ENCODE results near the gene ANKRD11.
"Not testable (repeated sequence)": the region's sequence is repeated elsewhere in the genome, so short reads cannot be mapped to it uniquely, and the experiment has no call there.

Gene ANKRD11

DNA sequence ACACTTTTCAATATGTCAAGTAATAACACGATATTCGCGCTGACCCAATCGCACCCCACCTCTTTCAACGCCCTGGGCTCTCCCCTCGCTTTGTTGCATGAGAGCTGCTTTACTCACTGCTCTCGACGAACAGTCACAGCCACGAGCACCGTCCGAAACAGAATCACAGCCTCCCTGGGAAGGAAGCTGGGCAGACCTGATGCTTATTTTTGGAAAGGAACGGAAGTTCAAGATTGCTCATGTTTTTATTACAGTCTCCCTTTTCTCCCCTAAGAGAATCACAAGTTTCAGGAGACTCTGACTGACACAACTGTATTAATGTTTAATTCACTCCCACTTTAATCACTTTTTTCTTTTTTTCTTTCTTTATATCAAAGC lies 67.8 kb downstream of the ANKRD11 start:
- peak overlapping the region; percentile 41 for H3K9ac ChIP-seq (ENCODE audit: low read depth, low read length)
- H3K9me3 ChIP-seq (replicated peaks; ENCODE audit: low read length) = no peaks in the 10 kb centered on the region
- H3K4me1 ChIP-seq (ENCODE audit: control insufficient read depth, insufficient read depth, low read length) = peaks cover 50% of the 10 kb centered on the region
- peak overlapping the region; percentile 71 for H3K4me2 ChIP-seq (ENCODE audit: low read length)
- H3K36me3 ChIP-seq (ENCODE audit: insufficient read depth, low read length) = peaks cover 7% of the 10 kb centered on the region
- H3K4me3 ChIP-seq (ENCODE audit: low read length) = peak overlapping the region; percentile 38
- H3K27me3 ChIP-seq (ENCODE audit: control insufficient read depth, insufficient read depth, low read length) = no peaks in the 10 kb centered on the region

DNA sequence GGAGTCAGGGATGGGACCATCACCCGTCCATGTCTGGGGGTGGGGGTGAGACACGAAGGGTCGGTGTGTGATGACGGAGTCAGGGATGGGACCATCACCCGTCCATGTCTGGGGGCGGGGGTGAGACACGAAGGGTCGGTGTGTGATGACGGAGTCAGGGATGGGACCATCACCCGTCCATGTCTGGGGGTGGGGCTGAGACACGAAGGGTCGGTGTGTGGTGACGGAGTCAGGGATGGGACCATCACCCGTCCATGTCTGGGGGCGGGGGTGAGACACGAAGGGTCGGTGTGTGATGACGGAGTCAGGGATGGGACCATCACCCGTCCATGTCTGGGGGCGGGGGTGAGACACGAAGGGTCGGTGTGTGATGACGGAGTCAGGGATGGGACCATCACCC lies 69.1 kb downstream of the ANKRD11 start:
- H3K27me3 ChIP-seq (ENCODE audit: control insufficient read depth, insufficient read depth, low read length); H3K9ac ChIP-seq (ENCODE audit: low read depth, low read length); H3K4me2 ChIP-seq (ENCODE audit: low read length); H3K4me3 ChIP-seq (ENCODE audit: low read length); H3K9me3 ChIP-seq (replicated peaks; ENCODE audit: low read length): not testable (repeated sequence)
- peaks cover 13% of the 10 kb centered on the region for H3K36me3 ChIP-seq (ENCODE audit: insufficient read depth, low read length)
- peaks cover 52% of the 10 kb centered on the region for H3K4me1 ChIP-seq (ENCODE audit: control insufficient read depth, insufficient read depth, low read length)

DNA sequence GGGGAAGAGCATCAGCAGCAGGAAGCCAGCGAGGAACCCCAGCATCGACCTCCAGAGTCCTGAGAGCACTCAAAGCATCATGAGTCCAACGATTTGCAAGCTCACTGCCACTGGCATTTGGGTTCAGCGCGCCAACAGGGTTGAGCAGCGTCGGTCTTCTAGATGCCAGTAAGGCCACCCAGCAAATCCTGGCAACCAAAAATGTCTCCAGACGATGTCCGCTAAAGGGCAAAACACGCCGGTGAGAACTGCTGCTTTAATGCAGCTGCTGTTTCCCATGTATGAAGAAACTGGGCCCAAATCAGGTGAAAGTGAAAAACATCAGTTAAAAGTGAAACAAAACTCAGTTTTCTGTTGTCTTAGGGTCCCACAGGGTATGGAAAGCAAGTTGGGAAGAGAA lies 70.2 kb downstream of the ANKRD11 start:
- no peak overlapping the region for H3K4me3 ChIP-seq (ENCODE audit: low read length)

DNA sequence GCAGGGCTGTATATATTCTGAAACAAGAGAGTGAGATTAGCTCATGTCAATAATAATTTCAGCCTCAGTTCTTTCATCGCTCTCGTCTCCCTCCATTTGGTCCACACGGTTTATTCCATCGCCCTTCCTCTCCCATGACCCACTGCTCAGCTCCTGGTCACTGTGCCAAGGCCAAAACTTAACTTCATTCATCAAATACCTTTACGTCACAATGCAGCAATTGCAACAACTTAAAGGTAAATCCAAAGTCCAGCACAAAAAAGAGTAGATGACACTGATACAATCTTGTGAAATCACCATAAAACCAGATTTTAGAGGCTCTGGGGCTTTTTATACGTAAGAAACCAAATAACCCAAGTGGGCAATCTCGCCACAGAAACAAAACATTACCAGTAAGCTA lies 72.0 kb downstream of the ANKRD11 start:
- Histone ChIP-seq H3K27me3 (ENCODE audit: control insufficient read depth, insufficient read depth, low read length) (no peaks in the 10 kb centered on the region), H3K4me2 (ENCODE audit: low read length) (no peak overlapping the region), H3K4me3 (ENCODE audit: low read length) (no peak overlapping the region), H3K4me1 (ENCODE audit: control insufficient read depth, insufficient read depth, low read length) (peaks cover 49% of the 10 kb centered on the region), H3K9me3 (replicated peaks; ENCODE audit: low read length) (no peaks in the 10 kb centered on the region), H3K9ac (ENCODE audit: low read depth, low read length) (no peak overlapping the region), H3K36me3 (ENCODE audit: insufficient read depth, low read length) (peaks cover 9% of the 10 kb centered on the region)

More for the DNA sequence above, 70.2 kb downstream of the ANKRD11 start:
- Histone ChIP-seq H3K27me3 (ENCODE audit: control insufficient read depth, insufficient read depth, low read length) (no peaks in the 10 kb centered on the region), H3K9me3 (replicated peaks; ENCODE audit: low read length) (no peaks in the 10 kb centered on the region), H3K4me1 (ENCODE audit: control insufficient read depth, insufficient read depth, low read length) (peaks cover 46% of the 10 kb centered on the region), H3K4me2 (ENCODE audit: low read length) (peak overlapping the region; percentile 59), H3K9ac (ENCODE audit: low read depth, low read length) (peak overlapping the region; percentile 25), H3K36me3 (ENCODE audit: insufficient read depth, low read length) (peaks cover 10% of the 10 kb centered on the region)

DNA sequence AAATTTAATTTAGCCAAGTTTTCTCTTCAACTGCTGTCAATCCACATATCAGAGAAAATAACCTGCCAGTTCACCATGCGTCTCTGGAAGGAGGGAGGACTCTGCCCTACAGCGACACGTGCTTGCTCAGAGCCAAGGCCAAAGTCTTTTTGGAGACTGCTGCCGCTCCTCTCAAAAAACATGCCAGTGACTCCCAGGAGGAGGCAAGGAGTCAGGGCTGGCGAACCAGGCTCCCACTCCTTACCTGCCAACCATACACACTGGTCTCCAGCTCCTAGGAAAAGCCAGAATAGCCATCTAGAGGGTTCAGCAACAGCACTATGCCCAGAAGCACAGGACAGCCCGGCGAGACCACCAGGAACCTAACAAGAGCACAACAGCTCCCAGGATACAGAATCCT lies 73.0 kb downstream of the ANKRD11 start:
- Histone ChIP-seq H3K9me3 (replicated peaks; ENCODE audit: low read length) (no peaks in the 10 kb centered on the region), H3K4me1 (ENCODE audit: control insufficient read depth, insufficient read depth, low read length) (peaks cover 49% of the 10 kb centered on the region), H3K9ac (ENCODE audit: low read depth, low read length) (no peak overlapping the region), H3K4me3 (ENCODE audit: low read length) (no peak overlapping the region), H3K4me2 (ENCODE audit: low read length) (no peak overlapping the region), H3K27me3 (ENCODE audit: control insufficient read depth, insufficient read depth, low read length) (no peaks in the 10 kb centered on the region), H3K36me3 (ENCODE audit: insufficient read depth, low read length) (peaks cover 9% of the 10 kb centered on the region)

DNA sequence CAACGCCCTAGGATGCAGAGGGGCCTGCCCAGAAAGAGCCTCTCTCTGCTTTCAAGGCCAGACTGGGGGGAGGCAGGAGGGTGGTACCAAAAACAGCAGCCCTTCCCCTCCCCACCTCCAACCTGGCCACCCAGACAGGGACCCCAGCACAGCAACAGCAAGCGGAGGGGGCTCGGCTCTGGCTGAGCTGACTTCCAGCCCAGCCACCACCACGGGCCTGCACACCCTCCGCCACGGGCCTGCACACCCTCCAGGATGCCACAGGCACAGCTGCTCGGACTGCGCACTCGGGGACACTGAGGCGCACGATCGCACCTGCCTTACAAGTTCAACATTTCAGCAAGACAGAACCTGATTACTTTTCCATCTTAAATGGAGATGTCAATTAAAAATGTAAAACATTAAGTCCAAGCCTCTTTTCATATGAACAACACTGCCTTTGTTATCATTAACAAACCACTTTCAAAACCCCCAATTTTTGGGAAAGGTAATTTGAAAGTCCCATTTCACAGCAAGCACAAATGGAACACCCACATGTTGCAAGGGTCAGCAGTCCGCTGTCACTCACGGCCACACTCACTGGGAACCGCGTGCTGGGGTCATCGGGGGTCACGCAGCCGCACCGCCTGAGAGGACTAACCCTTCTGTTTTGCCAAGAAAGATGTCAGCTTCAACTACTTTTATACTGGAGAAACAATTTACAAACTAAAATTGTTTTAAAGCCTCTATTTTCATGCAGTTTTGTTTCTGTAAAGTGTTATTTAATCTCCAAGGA lies 76.4 kb downstream of the ANKRD11 start:
- H3K4me3 ChIP-seq (ENCODE audit: low read length) = no peak overlapping the region
- H3K9ac ChIP-seq (ENCODE audit: low read depth, low read length) = no peak overlapping the region
- no peaks in the 10 kb centered on the region for H3K9me3 ChIP-seq (replicated peaks; ENCODE audit: low read length)
- no peaks in the 10 kb centered on the region for H3K27me3 ChIP-seq (ENCODE audit: control insufficient read depth, insufficient read depth, low read length)
- H3K4me1 ChIP-seq (ENCODE audit: control insufficient read depth, insufficient read depth, low read length) = peaks cover 63% of the 10 kb centered on the region
- H3K4me2 ChIP-seq (ENCODE audit: low read length) = no peak overlapping the region
- H3K36me3 ChIP-seq (ENCODE audit: insufficient read depth, low read length) = peaks cover 9% of the 10 kb centered on the region

DNA sequence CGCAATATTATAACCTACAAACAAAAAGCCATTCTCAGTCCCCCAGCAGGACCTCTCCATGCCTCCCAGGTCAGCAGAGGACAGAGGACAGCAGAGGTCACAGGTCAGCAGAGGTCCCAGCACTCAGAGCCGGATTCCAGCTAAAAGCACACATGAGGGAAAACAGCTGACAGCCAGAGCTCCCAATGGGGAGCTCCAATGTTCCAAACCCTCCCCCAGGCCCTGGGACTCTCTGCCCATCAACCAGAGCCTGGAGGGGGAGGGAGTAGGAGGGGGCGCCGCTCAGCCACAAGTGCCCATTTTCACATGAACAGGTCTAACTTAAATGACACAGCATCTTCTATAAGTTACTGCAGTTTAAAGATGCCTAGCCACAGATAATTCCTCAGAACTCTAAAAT lies 77.5 kb downstream of the ANKRD11 start:
- H3K27me3 ChIP-seq (ENCODE audit: control insufficient read depth, insufficient read depth, low read length) = no peaks in the 10 kb centered on the region
- H3K4me3 ChIP-seq (ENCODE audit: low read length) = no peak overlapping the region
- H3K9ac ChIP-seq (ENCODE audit: low read depth, low read length) = no peak overlapping the region
- H3K4me2 ChIP-seq (ENCODE audit: low read length) = peak overlapping the region; percentile 27
- H3K4me1 ChIP-seq (ENCODE audit: control insufficient read depth, insufficient read depth, low read length) = peaks cover 75% of the 10 kb centered on the region
- peaks cover 9% of the 10 kb centered on the region for H3K36me3 ChIP-seq (ENCODE audit: insufficient read depth, low read length)
- H3K9me3 ChIP-seq (replicated peaks; ENCODE audit: low read length) = no peaks in the 10 kb centered on the region

DNA sequence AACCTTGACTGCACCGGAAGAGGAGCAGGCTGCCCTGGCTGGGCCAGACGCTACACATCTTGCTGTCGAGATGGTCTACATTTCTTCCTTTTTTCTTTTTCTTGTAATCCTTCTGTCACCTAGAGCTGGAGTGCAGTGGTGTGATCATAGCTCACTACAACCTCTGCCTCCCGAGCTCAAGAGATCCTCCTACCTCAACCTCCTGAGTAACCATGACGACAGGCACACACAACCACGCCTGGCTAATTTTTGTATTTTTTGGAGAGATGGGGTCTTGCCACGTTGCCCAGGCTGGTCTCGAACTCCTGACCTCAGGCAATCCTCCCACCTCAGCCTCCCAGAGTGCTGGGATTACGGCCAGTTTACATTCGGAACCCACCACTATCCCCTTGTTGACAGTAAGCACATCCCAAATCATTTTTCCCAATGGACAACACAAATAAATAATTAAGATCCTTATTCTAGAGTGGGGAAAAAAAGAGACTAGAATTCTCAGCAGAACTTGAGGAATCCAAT lies 79.0 kb downstream of the ANKRD11 start:
- H3K4me1 ChIP-seq (ENCODE audit: control insufficient read depth, insufficient read depth, low read length) = peaks cover 71% of the 10 kb centered on the region
- H3K9ac ChIP-seq (ENCODE audit: low read depth, low read length) = no peak overlapping the region

DNA sequence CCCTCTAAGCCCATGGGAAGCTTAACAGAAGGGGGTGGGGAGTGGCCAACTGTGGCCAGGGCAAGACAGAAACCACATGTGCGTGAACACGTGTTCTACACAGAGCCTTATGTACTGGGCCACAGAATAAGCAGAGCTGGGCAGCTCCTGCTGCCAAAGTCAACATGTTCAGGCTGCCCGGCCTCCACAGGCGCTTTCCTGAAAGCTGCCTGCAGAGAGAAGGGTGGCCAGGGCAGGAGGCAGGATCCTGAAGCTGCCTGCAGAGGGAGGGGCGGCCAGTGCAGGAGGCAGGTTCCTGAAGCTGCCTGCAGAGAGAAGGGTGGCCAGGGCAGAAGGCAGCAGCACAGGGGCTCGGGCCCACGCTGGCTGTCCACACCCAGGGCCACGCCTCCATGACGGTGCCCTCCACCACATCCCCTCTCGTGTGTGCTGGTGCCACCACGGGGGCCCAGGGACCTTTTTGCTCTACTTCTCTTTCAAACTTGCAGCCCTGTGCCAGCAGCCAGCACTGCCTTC lies 79.5 kb downstream of the ANKRD11 start:
- Histone ChIP-seq H3K36me3 (ENCODE audit: insufficient read depth, low read length) (no peaks in the 10 kb centered on the region), H3K9me3 (replicated peaks; ENCODE audit: low read length) (no peaks in the 10 kb centered on the region), H3K4me1 (ENCODE audit: control insufficient read depth, insufficient read depth, low read length) (peaks cover 76% of the 10 kb centered on the region), H3K4me3 (ENCODE audit: low read length) (no peak overlapping the region), H3K4me2 (ENCODE audit: low read length) (peak overlapping the region; percentile 52), H3K27me3 (ENCODE audit: control insufficient read depth, insufficient read depth, low read length) (no peaks in the 10 kb centered on the region), H3K9ac (ENCODE audit: low read depth, low read length) (no peak overlapping the region)

More for the DNA sequence above, 79.0 kb downstream of the ANKRD11 start:
- Histone ChIP-seq H3K4me2 (ENCODE audit: low read length) (peak overlapping the region; percentile 52), H3K9me3 (replicated peaks; ENCODE audit: low read length) (no peaks in the 10 kb centered on the region), H3K27me3 (ENCODE audit: control insufficient read depth, insufficient read depth, low read length) (no peaks in the 10 kb centered on the region), H3K36me3 (ENCODE audit: insufficient read depth, low read length) (no peaks in the 10 kb centered on the region), H3K4me3 (ENCODE audit: low read length) (no peak overlapping the region)

DNA sequence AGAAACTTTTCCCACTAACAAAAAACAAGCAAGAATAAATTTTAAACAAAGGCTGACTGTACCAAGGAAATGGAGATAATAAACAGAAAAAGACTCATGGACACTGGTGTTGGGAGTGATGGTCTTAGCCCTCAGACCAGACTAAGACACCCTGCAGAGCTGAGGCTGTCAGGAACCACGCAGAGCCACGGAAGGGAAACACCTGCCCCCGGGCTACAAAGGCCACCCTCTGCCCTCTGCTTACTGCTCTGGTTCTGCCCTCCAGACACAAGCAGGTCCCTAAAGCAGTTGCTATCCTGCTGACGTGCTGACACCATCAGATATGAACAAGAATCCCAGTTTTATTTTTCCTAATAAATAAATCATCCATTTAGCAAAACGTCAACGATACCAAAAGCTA lies 80.0 kb downstream of the ANKRD11 start:
- Histone ChIP-seq H3K27me3 (ENCODE audit: control insufficient read depth, insufficient read depth, low read length) (no peaks in the 10 kb centered on the region), H3K4me1 (ENCODE audit: control insufficient read depth, insufficient read depth, low read length) (peaks cover 79% of the 10 kb centered on the region), H3K9ac (ENCODE audit: low read depth, low read length) (no peak overlapping the region), H3K4me2 (ENCODE audit: low read length) (peak overlapping the region; percentile 36), H3K4me3 (ENCODE audit: low read length) (no peak overlapping the region), H3K9me3 (replicated peaks; ENCODE audit: low read length) (no peaks in the 10 kb centered on the region), H3K36me3 (ENCODE audit: insufficient read depth, low read length) (no peaks in the 10 kb centered on the region)

DNA sequence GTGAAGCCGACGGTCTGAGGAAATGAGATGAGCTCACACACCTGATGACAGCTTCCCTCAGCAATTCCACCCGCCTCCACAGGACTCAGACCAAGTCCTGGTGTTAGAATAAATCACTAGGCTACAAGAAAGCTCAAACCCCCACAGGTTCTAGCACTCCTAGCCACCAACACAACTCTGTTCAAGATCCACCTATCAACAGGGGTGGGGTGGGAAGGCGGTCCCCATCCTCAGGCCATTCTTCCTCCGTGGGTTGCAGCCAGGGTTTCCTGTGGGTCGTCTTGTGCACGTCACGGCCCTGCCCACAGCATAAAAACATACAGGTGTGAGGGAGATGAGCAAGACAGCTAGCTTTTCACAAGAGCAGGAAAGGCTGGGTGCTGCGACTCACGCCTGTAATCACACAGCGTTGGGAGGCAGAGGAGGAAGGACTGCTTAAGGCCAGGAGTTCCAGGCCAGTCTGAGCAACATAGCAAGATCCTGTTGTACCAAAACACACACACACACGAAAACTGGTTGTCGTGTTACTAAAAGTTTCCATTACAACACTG lies 81.1 kb downstream of the ANKRD11 start:
- Histone ChIP-seq H3K9me3 (replicated peaks; ENCODE audit: low read length) (no peaks in the 10 kb centered on the region), H3K4me2 (ENCODE audit: low read length) (peak overlapping the region; percentile 3), H3K9ac (ENCODE audit: low read depth, low read length) (no peak overlapping the region), H3K27me3 (ENCODE audit: control insufficient read depth, insufficient read depth, low read length) (no peaks in the 10 kb centered on the region), H3K4me1 (ENCODE audit: control insufficient read depth, insufficient read depth, low read length) (peaks cover 77% of the 10 kb centered on the region), H3K36me3 (ENCODE audit: insufficient read depth, low read length) (no peaks in the 10 kb centered on the region), H3K4me3 (ENCODE audit: low read length) (no peak overlapping the region)

All from skeletal muscle satellite cell (primary cell).